ENCODE data around the gene RNF186. TPM values are rescaled to one million over a fixed set of nuclear protein-coding genes. Genes with fewer than 3 reads are reported as not detected.
A peak's percentile ranks its signal among the peaks of the same experiment; 100 is the strongest.

The RNF186 gene
- total and polyA plus RNA-seq, 2 of the 13 experiments (the other 11 are each of a cell fraction or from before 2014, with no cell fraction given): 0.07 to 0.20 TPM

DNA sequence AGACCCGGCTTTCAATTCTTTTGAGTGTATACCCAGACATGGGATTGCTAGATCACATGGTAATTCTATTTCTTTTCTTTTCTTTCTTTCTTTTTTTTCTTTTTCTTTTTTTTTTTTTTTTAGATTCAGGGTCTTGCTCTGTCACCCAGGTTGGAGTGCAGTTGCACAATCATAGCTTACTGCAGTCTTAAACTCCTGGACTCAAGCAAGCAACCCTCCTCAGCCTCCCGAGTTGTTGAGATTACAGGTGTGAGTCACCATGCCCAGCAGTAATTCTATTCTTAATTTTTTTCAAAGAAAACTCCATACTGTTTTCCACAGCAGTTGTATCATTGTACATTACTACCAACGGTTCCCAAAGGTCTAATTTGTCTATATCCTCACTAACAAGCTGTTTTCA lies 13.5 kb upstream of the RNF186 start (continued):
- TF ChIP-seq, protein P1, sequence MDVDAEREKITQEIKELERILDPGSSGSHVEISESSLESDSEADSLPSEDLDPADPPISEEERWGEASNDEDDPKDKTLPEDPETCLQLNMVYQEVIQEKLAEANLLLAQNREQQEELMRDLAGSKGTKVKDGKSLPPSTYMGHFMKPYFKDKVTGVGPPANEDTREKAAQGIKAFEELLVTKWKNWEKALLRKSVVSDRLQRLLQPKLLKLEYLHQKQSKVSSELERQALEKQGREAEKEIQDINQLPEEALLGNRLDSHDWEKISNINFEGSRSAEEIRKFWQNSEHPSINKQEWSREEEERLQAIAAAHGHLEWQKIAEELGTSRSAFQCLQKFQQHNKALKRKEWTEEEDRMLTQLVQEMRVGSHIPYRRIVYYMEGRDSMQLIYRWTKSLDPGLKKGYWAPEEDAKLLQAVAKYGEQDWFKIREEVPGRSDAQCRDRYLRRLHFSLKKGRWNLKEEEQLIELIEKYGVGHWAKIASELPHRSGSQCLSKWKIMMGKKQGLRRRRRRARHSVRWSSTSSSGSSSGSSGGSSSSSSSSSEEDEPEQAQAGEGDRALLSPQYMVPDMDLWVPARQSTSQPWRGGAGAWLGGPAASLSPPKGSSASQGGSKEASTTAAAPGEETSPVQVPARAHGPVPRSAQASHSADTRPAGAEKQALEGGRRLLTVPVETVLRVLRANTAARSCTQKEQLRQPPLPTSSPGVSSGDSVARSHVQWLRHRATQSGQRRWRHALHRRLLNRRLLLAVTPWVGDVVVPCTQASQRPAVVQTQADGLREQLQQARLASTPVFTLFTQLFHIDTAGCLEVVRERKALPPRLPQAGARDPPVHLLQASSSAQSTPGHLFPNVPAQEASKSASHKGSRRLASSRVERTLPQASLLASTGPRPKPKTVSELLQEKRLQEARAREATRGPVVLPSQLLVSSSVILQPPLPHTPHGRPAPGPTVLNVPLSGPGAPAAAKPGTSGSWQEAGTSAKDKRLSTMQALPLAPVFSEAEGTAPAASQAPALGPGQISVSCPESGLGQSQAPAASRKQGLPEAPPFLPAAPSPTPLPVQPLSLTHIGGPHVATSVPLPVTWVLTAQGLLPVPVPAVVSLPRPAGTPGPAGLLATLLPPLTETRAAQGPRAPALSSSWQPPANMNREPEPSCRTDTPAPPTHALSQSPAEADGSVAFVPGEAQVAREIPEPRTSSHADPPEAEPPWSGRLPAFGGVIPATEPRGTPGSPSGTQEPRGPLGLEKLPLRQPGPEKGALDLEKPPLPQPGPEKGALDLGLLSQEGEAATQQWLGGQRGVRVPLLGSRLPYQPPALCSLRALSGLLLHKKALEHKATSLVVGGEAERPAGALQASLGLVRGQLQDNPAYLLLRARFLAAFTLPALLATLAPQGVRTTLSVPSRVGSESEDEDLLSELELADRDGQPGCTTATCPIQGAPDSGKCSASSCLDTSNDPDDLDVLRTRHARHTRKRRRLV (CRISPR knock-in tag; IDR thresholded peaks at IDR 0.05): no peak

DNA sequence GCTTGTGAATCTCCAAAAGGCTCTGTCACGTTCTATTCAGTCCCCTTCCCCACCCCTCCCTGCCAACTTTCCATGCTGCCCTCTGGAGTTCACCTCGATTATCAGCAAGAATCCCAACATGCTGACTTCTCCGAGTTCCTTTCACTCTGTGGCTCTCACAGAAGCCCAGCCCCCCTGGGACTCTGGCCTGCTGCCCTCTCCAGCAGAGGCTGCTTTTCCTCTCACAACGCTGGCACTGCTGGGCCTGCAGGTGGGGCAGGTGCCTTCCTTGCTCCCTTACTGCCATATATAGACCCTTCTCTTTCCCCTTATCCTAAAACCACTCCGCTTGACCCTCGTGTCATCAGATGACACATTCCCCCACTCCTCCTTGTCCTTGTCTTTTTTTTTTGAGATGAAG lies 10.2 kb upstream of the RNF186 start:
- H3K4me2 ChIP-seq (ENCODE audit: low read depth, low read length): peak overlapping the region; percentile 21; the same call in 1 of the 2 replicates
- H2AFZ ChIP-seq (ENCODE audit: low read length): no peak overlapping the region
- H3K27ac ChIP-seq (ENCODE audit: extremely low read length, insufficient read depth, low read length): no peak overlapping the region
- TF ChIP-seq PITX1 (CRISPR knock-in tag; IDR thresholded peaks at IDR 0.05) (no peak), TSC22D2 (CRISPR knock-in tag; IDR thresholded peaks at IDR 0.05; ENCODE audit: borderline replicate concordance) (no peak), STAG1 (CRISPR knock-in tag; IDR thresholded peaks at IDR 0.05) (peak; percentile 4; the same call in 1 of the 2 replicates), ZBTB42 (CRISPR knock-in tag; IDR thresholded peaks at IDR 0.05) (no peak), NFYB (CRISPR knock-in tag; IDR thresholded peaks at IDR 0.05) (no peak), ZBTB3 (CRISPR knock-in tag; IDR thresholded peaks at IDR 0.05; ENCODE audit: borderline replicate concordance, low read depth) (no peak), ATAD3A (CRISPR knock-in tag; IDR thresholded peaks at IDR 0.05) (no peak), ZNF780A (CRISPR knock-in tag; IDR thresholded peaks at IDR 0.05) (no peak)
- TF ChIP-seq, protein P2, sequence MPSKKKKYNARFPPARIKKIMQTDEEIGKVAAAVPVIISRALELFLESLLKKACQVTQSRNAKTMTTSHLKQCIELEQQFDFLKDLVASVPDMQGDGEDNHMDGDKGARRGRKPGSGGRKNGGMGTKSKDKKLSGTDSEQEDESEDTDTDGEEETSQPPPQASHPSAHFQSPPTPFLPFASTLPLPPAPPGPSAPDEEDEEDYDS (CRISPR knock-in tag; IDR thresholded peaks at IDR 0.05): no peak
- TF ChIP-seq, protein P3, sequence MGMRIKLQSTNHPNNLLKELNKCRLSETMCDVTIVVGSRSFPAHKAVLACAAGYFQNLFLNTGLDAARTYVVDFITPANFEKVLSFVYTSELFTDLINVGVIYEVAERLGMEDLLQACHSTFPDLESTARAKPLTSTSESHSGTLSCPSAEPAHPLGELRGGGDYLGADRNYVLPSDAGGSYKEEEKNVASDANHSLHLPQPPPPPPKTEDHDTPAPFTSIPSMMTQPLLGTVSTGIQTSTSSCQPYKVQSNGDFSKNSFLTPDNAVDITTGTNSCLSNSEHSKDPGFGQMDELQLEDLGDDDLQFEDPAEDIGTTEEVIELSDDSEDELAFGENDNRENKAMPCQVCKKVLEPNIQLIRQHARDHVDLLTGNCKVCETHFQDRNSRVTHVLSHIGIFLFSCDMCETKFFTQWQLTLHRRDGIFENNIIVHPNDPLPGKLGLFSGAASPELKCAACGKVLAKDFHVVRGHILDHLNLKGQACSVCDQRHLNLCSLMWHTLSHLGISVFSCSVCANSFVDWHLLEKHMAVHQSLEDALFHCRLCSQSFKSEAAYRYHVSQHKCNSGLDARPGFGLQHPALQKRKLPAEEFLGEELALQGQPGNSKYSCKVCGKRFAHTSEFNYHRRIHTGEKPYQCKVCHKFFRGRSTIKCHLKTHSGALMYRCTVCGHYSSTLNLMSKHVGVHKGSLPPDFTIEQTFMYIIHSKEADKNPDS (CRISPR knock-in tag; IDR thresholded peaks at IDR 0.05): no peak
- TF ChIP-seq, protein P4, sequence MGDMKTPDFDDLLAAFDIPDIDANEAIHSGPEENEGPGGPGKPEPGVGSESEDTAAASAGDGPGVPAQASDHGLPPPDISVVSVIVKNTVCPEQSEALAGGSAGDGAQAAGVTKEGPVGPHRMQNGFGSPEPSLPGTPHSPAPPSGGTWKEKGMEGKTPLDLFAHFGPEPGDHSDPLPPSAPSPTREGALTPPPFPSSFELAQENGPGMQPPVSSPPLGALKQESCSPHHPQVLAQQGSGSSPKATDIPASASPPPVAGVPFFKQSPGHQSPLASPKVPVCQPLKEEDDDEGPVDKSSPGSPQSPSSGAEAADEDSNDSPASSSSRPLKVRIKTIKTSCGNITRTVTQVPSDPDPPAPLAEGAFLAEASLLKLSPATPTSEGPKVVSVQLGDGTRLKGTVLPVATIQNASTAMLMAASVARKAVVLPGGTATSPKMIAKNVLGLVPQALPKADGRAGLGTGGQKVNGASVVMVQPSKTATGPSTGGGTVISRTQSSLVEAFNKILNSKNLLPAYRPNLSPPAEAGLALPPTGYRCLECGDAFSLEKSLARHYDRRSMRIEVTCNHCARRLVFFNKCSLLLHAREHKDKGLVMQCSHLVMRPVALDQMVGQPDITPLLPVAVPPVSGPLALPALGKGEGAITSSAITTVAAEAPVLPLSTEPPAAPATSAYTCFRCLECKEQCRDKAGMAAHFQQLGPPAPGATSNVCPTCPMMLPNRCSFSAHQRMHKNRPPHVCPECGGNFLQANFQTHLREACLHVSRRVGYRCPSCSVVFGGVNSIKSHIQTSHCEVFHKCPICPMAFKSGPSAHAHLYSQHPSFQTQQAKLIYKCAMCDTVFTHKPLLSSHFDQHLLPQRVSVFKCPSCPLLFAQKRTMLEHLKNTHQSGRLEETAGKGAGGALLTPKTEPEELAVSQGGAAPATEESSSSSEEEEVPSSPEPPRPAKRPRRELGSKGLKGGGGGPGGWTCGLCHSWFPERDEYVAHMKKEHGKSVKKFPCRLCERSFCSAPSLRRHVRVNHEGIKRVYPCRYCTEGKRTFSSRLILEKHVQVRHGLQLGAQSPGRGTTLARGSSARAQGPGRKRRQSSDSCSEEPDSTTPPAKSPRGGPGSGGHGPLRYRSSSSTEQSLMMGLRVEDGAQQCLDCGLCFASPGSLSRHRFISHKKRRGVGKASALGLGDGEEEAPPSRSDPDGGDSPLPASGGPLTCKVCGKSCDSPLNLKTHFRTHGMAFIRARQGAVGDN (CRISPR knock-in tag; IDR thresholded peaks at IDR 0.05): peak; percentile 19; the same call in 1 of the 2 replicates

More for the DNA sequence above, 10.2 kb upstream of the RNF186 start:
- no peaks in the 10 kb centered on the region for H3K9me3 ChIP-seq (ENCODE audit: low read length)
- DNase-seq (ENCODE audit: low spot score) (peak; percentile 25), FAIRE-seq (no peak), ATAC-seq (peak; percentile 85)
- no peak overlapping the region for H3K4me3 ChIP-seq (replicated peaks in 1 of 3; ENCODE audit: insufficient read depth in 1 of 3, low read depth in 2 of 3, low read length in 3 of 3)
- H3K79me2 ChIP-seq (ENCODE audit: insufficient read depth, low read length): no peaks in the 10 kb centered on the region
- BruUV-seq (replicated peaks): no TSS peak
- H3K9ac ChIP-seq (ENCODE audit: insufficient read depth, low read depth, low read length): no peak overlapping the region
- ChIA-PET POLR2A (no interaction called here), CTCF (ENCODE audit: low intra/inter-chr PET ratio, low total read pairs) (no interaction called here)
- peaks cover 14% of the 10 kb centered on the region for H3K4me1 ChIP-seq (ENCODE audit: insufficient read depth, low read length)
- no peaks in the 10 kb centered on the region; a peak in 1 of 5 replicates for H3K27me3 ChIP-seq (ENCODE audit: control insufficient read depth in 1 of 2, insufficient read depth in 2 of 2, low read length in 2 of 2)
- in situ Hi-C loops (cut with HindIII; ENCODE audit: extremely low pct_ligation_motif_present, low pct_unique_long_range_greater_than_20kb) (no loop called here), intact Hi-C loops (cut with micrococcal nuclease; ENCODE audit: unreplicated experiment) (no loop called here)
- H3K36me3 ChIP-seq (replicated peaks in 1 of 2; ENCODE audit: control insufficient read depth in 1 of 2, insufficient read depth in 2 of 2, low read length in 2 of 2): no peaks in the 10 kb centered on the region
- no peaks in the 10 kb centered on the region for H4K20me1 ChIP-seq (ENCODE audit: insufficient read depth, low read length)
- 16% methylated on average over 6 of the region's 6 CpGs for WGBS (ENCODE audit: low lambda C conversion rate)

Measured in HepG2 (cell line).